Progenitor cell of endocrine pancreas (in vitro differentiated cells): Measurements from ENCODE around the gene RASSF6. TPM values are rescaled to one million over a fixed set of nuclear protein-coding genes. Genes with fewer than 3 reads are reported as not detected.

ENCODE experiments used
- DNase-seq: peaks from one replicate; pipeline ENCODE4 v3.0.0; 2021; ENCODE audit warnings: low spot score; ENCODE audit not compliant: unreplicated experiment
- H3K27ac Mint-ChIP-seq: 2 replicates; pipeline ENCODE4 v1.8.0; 2021; ENCODE audit warnings: mild to moderate bottlenecking, moderate library complexity, mixed read lengths
- H3K27me3 Mint-ChIP-seq: 2 replicates; pipeline ENCODE4 v1.8.0; 2021; ENCODE audit warnings: mixed read lengths
- H3K36me3 Mint-ChIP-seq: 2 replicates; pipeline ENCODE4 v1.8.0; 2022; ENCODE audit warnings: mixed read lengths; ENCODE audit not compliant: insufficient read depth
- H3K4me1 Mint-ChIP-seq: 2 replicates; pipeline ENCODE4 v1.8.0; 2021; ENCODE audit warnings: low read depth, mixed read lengths
- H3K4me3 Mint-ChIP-seq: 2 replicates; pipeline ENCODE4 v1.8.0; 2021; ENCODE audit warnings: low read depth, mild to moderate bottlenecking, moderate library complexity, mixed read lengths
- H3K9me3 Mint-ChIP-seq: 2 replicates; pipeline ENCODE4 v1.8.0; 2021; ENCODE audit warnings: low read depth, mixed read lengths
- total RNA-seq: library from RNA; stranded (reverse); gene quantifications from 2 replicates; pipeline ENCODE4 v1.2.1, GENCODE V29; 2021
- TF ChIP-seq, protein P1 (sequence below): fragments of 200-600 bp; sonication (generic); IDR thresholded peaks from one replicate; pipeline ENCODE4 v1.5.0; 2021; ENCODE audit warnings: antibody characterized with exemption, mild to moderate bottlenecking; ENCODE audit not compliant: unreplicated experiment

RASSF6 gene
- total RNA-seq, 1 donor from 2014 or later: 10.1 TPM

DNA sequence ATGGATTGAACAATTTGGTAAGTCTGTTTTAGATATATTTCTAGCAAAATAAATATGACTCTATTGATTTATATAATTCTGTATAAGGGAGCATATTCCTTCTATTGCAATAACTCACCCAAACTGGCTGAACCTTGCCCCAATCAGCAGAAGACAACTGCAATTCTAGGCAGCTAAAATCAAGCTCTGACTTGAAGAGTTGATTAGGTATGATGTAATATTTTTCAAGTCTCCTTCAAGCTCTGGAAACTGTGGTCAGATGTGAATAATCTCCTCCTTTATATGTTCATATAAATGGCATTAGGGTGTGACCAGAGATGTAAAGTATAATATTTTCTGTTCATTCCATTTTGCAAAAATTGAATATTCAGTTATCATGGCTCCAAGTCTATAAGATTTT lies 8.2 kb downstream of the RASSF6 start:
- H3K4me3 Mint-ChIP-seq: no peak overlapping the region
- H3K27ac Mint-ChIP-seq: no peak overlapping the region
- no peak for DNase-seq
- TF ChIP-seq, protein P1, sequence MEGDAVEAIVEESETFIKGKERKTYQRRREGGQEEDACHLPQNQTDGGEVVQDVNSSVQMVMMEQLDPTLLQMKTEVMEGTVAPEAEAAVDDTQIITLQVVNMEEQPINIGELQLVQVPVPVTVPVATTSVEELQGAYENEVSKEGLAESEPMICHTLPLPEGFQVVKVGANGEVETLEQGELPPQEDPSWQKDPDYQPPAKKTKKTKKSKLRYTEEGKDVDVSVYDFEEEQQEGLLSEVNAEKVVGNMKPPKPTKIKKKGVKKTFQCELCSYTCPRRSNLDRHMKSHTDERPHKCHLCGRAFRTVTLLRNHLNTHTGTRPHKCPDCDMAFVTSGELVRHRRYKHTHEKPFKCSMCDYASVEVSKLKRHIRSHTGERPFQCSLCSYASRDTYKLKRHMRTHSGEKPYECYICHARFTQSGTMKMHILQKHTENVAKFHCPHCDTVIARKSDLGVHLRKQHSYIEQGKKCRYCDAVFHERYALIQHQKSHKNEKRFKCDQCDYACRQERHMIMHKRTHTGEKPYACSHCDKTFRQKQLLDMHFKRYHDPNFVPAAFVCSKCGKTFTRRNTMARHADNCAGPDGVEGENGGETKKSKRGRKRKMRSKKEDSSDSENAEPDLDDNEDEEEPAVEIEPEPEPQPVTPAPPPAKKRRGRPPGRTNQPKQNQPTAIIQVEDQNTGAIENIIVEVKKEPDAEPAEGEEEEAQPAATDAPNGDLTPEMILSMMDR: no peak
- peaks cover 52% of the 10 kb centered on the region for H3K4me1 Mint-ChIP-seq
- no peaks in the 10 kb centered on the region for H3K27me3 Mint-ChIP-seq
- no peaks in the 10 kb centered on the region for H3K9me3 Mint-ChIP-seq
- H3K36me3 Mint-ChIP-seq: peaks cover 17% of the 10 kb centered on the region

DNA sequence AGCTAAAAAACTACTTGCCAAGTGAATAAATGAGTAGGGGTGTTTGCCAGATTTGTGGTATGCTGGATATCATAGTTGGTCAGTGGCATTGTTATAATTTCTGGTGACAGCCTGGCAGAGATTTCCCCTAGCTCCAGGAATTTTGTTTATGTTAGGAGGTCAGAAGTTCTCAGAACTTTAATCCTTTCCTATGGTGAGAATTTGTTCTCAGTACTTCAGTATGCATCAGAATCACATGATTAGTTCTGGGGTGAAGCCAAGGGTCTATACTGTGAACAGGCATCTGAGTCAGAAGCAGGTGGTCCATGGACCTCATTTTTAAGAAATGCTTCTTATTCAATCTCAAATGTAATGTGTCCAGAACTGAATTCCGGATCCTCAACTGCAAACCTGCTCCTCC lies 10.5 kb downstream of the RASSF6 start:
- H3K36me3 Mint-ChIP-seq: peaks cover 21% of the 10 kb centered on the region
- H3K9me3 Mint-ChIP-seq: no peaks in the 10 kb centered on the region

DNA sequence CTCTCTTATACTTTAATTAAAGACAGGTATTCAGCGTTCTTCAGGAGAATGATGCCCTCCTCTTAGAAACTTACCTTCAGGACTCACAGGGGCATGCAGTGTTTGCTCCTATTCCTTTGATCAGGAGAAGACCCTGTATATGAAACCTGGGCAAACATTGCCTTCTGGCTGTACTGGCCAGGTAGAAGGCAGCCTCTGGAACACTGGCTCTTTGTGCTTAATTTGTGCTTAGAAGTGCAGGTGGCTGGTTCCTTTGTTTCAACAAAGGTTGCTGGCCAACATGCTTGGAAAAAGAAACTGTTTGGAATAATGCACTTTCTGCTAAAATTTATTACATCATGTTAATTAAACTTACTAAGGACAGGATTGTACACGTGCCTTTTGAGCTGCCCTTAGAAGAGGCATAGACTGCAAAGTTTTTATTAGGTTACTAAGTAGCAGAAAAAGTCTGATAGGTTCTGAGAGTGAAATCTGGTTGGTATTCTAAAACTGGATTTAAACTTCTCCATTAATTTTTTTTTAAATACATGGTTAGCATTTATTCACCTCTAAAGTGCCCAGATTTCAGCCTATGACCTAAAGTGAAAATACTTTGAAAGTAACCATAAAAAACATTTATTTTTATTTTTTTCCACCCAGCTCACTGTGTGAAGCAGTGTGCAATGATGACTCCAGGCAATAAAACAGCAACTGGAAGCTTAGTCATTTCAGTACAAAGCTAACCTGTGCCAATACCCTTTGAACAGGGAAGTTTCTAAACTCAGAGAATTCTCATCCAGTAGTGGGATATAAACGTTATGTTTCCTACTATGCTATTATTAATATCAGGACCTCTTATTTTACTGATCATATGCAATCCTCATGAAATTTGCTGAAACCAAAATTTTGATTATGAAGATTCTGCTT lies 11.3 kb downstream of the RASSF6 start:
- peaks cover 21% of the 10 kb centered on the region for H3K36me3 Mint-ChIP-seq
- H3K4me1 Mint-ChIP-seq: peaks cover 51% of the 10 kb centered on the region
- H3K4me3 Mint-ChIP-seq: no peak overlapping the region
- H3K27ac Mint-ChIP-seq: peak overlapping the region; percentile 98
- H3K27me3 Mint-ChIP-seq: no peaks in the 10 kb centered on the region
- H3K9me3 Mint-ChIP-seq: no peaks in the 10 kb centered on the region
- no peak for DNase-seq
- TF ChIP-seq, protein P1: no peak

More for the DNA sequence above, 10.5 kb downstream of the RASSF6 start:
- Mint-ChIP-seq H3K4me3 (no peak overlapping the region), H3K27ac (peak overlapping the region; percentile 98), H3K4me1 (peaks cover 52% of the 10 kb centered on the region), H3K27me3 (no peaks in the 10 kb centered on the region)
- TF ChIP-seq, protein P1: no peak
- DNase-seq: no peak

DNA sequence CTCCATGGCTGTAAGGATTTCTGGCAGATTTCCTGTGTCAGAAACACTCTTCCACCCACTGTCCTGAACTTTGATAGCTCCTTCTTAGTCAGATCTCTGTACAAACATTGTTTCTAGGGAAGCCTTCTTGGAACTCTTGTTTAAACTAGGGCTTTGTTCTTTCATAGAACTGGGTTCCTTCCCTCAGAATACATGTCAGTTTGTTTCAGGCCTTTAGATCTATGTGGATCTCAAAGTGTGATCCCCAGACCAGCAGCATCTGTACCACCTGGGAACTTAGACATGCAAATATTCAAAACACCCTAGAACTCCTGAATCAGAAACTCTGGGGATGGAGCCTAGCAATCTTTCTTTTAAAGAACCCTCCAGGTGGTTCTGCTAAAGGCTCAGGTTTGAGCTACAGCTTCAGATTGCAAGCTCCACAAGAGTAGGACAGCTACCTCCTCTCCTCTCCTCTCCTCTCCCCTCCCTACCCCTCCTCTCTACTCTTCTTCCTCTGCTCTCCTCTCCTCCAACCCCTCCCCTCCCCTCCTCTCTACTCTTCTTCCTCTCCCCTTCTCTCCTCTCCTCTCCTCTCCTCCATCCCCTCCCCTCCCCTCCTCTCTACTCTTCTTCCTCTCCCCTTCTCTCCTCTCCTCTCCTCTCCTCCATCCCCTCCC lies 12.7 kb downstream of the RASSF6 start:
- Mint-ChIP-seq H3K27me3 (no peaks in the 10 kb centered on the region), H3K27ac (peak overlapping the region; percentile 87), H3K36me3 (peaks cover 19% of the 10 kb centered on the region), H3K9me3 (no peaks in the 10 kb centered on the region), H3K4me3 (no peak overlapping the region), H3K4me1 (peaks cover 40% of the 10 kb centered on the region)
- no peak for DNase-seq
- TF ChIP-seq, protein P1: no peak

DNA sequence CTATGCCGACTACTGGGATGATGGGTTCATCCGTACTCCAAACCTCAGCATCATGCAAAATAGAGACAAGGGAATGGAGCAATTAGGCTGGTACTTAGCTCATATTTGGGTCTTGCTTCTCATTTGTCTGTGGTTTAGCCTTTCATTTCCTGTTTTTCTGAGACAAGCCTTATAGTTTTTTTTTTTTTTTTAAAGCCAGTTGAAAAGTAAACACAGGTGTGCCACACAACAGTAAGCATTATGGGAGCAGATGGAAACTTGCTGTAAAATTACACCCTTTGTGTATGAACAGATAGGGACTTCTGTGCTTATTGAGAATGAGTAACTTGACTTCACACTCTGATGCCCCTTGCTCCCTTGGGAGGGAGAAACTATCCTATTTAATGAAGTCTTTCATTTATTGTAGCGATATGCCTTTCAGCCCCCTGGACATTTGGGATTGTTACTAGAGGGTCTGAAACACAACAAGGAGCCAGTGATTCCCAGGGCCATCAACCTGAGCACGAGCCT lies 13.7 kb downstream of the RASSF6 start:
- peaks cover 41% of the 10 kb centered on the region for H3K4me1 Mint-ChIP-seq
- peaks cover 25% of the 10 kb centered on the region for H3K36me3 Mint-ChIP-seq
- no peaks in the 10 kb centered on the region for H3K9me3 Mint-ChIP-seq
- no peak for DNase-seq
- H3K27ac Mint-ChIP-seq: peak overlapping the region; percentile 87
- TF ChIP-seq, protein P1: no peak
- H3K27me3 Mint-ChIP-seq: no peaks in the 10 kb centered on the region
- no peak overlapping the region for H3K4me3 Mint-ChIP-seq
